IMR-90 (cell line): ENCODE measurements around the gene LTO1.

Experiments
- BHLHE40 ChIP-seq: fragments of 150-350 bp; IDR thresholded peaks from 2 replicates; pipeline ENCODE4 v1.6.1; 2016; ENCODE audit warnings: mild to moderate bottlenecking, low read depth, low read length
- CEBPB ChIP-seq: IDR thresholded peaks from 2 replicates; pipeline ENCODE4 v1.6.1; 2012; ENCODE audit warnings: low read depth, low read length, improper control_type of control experiment
- CHD1 ChIP-seq: IDR thresholded peaks from 2 replicates; pipeline ENCODE4 v1.6.1; 2012; ENCODE audit warnings: low read depth, low read length, improper control_type of control experiment
- FOS ChIP-seq: fragments of 150-350 bp; IDR thresholded peaks from 2 replicates; pipeline ENCODE4 v1.6.1; 2016; ENCODE audit warnings: low read depth, low read length
- MAFK ChIP-seq: IDR thresholded peaks from 2 replicates; pipeline ENCODE4 v1.6.1; 2012; ENCODE audit warnings: low read depth, low read length, improper control_type of control experiment
- MXI1 ChIP-seq: IDR thresholded peaks from 2 replicates; pipeline ENCODE4 v1.6.1; 2012; ENCODE audit warnings: low read depth, mild to moderate bottlenecking, low read length, moderate library complexity, borderline replicate concordance
- NFE2L2 ChIP-seq: fragments of 150-350 bp; IDR thresholded peaks from 2 replicates; pipeline ENCODE4 v1.6.1; 2016; ENCODE audit warnings: low read depth, mild to moderate bottlenecking, low read length
- POLR2A ChIP-seq: IDR thresholded peaks from 2 replicates; pipeline ENCODE4 v1.6.1; 2012; ENCODE audit warnings: mild to moderate bottlenecking, low read depth, low read length
- RAD21 ChIP-seq: IDR thresholded peaks from 2 replicates; pipeline ENCODE4 v1.6.1; 2012; ENCODE audit warnings: low read length, improper control_type of control experiment
- RCOR1 ChIP-seq: IDR thresholded peaks from 2 replicates; pipeline ENCODE4 v1.6.1; 2012; ENCODE audit warnings: mild to moderate bottlenecking, low read length, improper control_type of control experiment; ENCODE audit not compliant: insufficient replicate concordance
- RFX5 ChIP-seq: IDR thresholded peaks from 2 replicates; pipeline ENCODE4 v1.8.0; 2012; ENCODE audit warnings: low read depth, mild to moderate bottlenecking, low read length, moderate library complexity
- SMC3 ChIP-seq: fragments of 150-350 bp; IDR thresholded peaks from 2 replicates; pipeline ENCODE4 v1.6.1; 2016; ENCODE audit warnings: low read depth, mild to moderate bottlenecking, antibody characterized with exemption, low read length, moderate library complexity
- TF ChIP-seq, protein P1 (sequence below): conservative IDR thresholded peaks from 2 replicates; pipeline ENCODE4 v1.5.1; 2012; ENCODE audit warnings: mild to moderate bottlenecking, low read depth, low read length, improper control_type of control experiment
- TF ChIP-seq, protein P2 (sequence below): fragments of 150-350 bp; IDR thresholded peaks from 2 replicates; pipeline ENCODE4 v1.6.1; 2017; ENCODE audit warnings: mild to moderate bottlenecking, antibody characterized with exemption, low read length, low read depth

DNA sequence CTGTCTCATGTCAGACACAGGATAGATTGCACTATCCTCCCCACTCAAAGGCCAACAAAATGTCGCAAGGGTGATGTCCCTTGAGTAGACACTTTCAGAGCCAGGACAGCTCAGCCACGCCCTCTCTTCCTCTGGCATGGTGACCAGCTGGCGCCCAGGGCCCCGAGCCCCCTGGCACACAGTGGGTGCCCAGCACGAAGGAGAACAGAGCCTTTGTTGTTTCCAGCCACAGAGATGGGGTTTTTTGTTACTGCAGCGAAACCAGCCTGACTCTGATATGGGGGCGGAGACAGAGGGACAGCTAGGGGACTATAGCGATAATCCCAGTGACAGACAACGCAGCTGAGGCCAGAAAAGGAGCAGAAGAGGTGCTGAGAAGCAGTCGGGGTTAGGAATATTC, 57.5 kb downstream of the LTO1 start:
- TF ChIP-seq, protein P1, sequence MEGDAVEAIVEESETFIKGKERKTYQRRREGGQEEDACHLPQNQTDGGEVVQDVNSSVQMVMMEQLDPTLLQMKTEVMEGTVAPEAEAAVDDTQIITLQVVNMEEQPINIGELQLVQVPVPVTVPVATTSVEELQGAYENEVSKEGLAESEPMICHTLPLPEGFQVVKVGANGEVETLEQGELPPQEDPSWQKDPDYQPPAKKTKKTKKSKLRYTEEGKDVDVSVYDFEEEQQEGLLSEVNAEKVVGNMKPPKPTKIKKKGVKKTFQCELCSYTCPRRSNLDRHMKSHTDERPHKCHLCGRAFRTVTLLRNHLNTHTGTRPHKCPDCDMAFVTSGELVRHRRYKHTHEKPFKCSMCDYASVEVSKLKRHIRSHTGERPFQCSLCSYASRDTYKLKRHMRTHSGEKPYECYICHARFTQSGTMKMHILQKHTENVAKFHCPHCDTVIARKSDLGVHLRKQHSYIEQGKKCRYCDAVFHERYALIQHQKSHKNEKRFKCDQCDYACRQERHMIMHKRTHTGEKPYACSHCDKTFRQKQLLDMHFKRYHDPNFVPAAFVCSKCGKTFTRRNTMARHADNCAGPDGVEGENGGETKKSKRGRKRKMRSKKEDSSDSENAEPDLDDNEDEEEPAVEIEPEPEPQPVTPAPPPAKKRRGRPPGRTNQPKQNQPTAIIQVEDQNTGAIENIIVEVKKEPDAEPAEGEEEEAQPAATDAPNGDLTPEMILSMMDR: no peak
- TF ChIP-seq RAD21: no peak
- no peak for TF ChIP-seq POLR2A
- no peak for TF ChIP-seq BHLHE40
- TF ChIP-seq FOS: no peak
- TF ChIP-seq NFE2L2: no peak
- TF ChIP-seq MXI1: no peak
- TF ChIP-seq RCOR1: no peak
- TF ChIP-seq RFX5: no peak
- TF ChIP-seq MAFK: no peak
- TF ChIP-seq CEBPB: no peak
- no peak for TF ChIP-seq CHD1
- no peak for TF ChIP-seq SMC3
- TF ChIP-seq, protein P2, sequence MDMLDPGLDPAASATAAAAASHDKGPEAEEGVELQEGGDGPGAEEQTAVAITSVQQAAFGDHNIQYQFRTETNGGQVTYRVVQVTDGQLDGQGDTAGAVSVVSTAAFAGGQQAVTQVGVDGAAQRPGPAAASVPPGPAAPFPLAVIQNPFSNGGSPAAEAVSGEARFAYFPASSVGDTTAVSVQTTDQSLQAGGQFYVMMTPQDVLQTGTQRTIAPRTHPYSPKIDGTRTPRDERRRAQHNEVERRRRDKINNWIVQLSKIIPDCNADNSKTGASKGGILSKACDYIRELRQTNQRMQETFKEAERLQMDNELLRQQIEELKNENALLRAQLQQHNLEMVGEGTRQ: no peak
